ENCODE measurements around the gene KCNK16.

- no peak for TF ChIP-seq CTCF (IDR thresholded peaks at IDR 0.05)
- TF ChIP-seq POLR2A (IDR thresholded peaks at IDR 0.05), result no peak
Measured at GRCh38 chr6:39338397-39338796, 15.9 kb upstream of the KCNK16 start.

Measured in lower leg skin (tissue), 3 donors.